SK-N-SH (cell line): ENCODE measurements around the gene MAGI2. TPM values are rescaled to one million over a fixed set of nuclear protein-coding genes. Genes with fewer than 3 reads are reported as not detected.

Source experiments
- CTCF ChIA-PET: fragments of 300-600, 350-600 bp; formaldehyde crosslinking; extraction: SDS; loops from one replicate; lab custom pipeline; 2021; lab: Yijun Ruan, JAX
- POLR2A ChIA-PET: fragments of 350-600 bp; sonication (Branson Sonifier 250); formaldehyde crosslinking; extraction: SDS; loops from one replicate; lab custom pipeline; 2020; ENCODE audit warnings: antibody characterized with exemption, inconsistent platforms; lab: Yijun Ruan, JAX
- DNase-seq: peaks from one replicate; pipeline ENCODE4 v3.0.0; 2012
- H2AFZ ChIP-seq: fragments of 200-600 bp; sonication (generic); 2 replicates; pipeline ENCODE4 v1.8.1; 2016; ENCODE audit warnings: antibody characterized with exemption, mild to moderate bottlenecking, low read depth
- H3F3A ChIP-seq: fragments of 200-600 bp; sonication (generic); replicated peaks from 2 replicates; pipeline ENCODE3; 2016; ENCODE audit warnings: antibody characterized with exemption, mild to moderate bottlenecking; ENCODE audit not compliant: insufficient read depth
- H3K27ac ChIP-seq, 2 experiments: fragments of 200-500 bp in 1 of 2; fragments of 200-600 bp in 1 of 2; sonication (Bioruptor generic) in 1 of 2; sonication (generic), shearing (Covaris generic) in 1 of 2; 2 replicates each; pipeline versions ENCODE4 v1.5.1 to v1.6.1; 2014 to 2016; ENCODE audit warnings: low read depth in 2 of 2, inconsistent platforms in 1 of 2, low read length in 1 of 2, mild to moderate bottlenecking in 1 of 2, mixed read lengths in 1 of 2
- H3K27me3 ChIP-seq: fragments of 200-600 bp; sonication (generic), shearing (Covaris generic); 2 replicates; pipeline ENCODE4 v1.6.1; 2016; ENCODE audit warnings: mixed run types; ENCODE audit not compliant: insufficient read depth
- H3K36me3 ChIP-seq, 2 experiments: fragments of 200-500 bp in 1 of 2; fragments of 200-600 bp in 1 of 2; sonication (Bioruptor generic) in 1 of 2; sonication (generic) in 1 of 2; replicated peaks in 1 of 2; 2 replicates each; pipeline versions ENCODE3 to v1.5.1; 2014 to 2016; ENCODE audit warnings: low read length in 1 of 2, mild to moderate bottlenecking in 1 of 2; ENCODE audit not compliant: insufficient read depth in 2 of 2, control insufficient read depth in 1 of 2
- H3K4me1 ChIP-seq, 2 experiments: fragments of 200-500 bp in 1 of 2; fragments of 200-600 bp in 1 of 2; sonication (Bioruptor generic) in 1 of 2; sonication (generic), shearing (Covaris generic) in 1 of 2; 2 replicates each; pipeline versions ENCODE4 v1.5.1 to v1.6.1; 2014 to 2016; ENCODE audit warnings: low read depth in 1 of 2, low read length in 1 of 2, mixed run types in 1 of 2; ENCODE audit not compliant: insufficient read depth in 2 of 2, control insufficient read depth in 1 of 2
- H3K4me2 ChIP-seq: fragments of 200-600 bp; sonication (generic), shearing (Covaris generic); 2 replicates; pipeline ENCODE4 v1.6.1; 2017; ENCODE audit warnings: mixed run types
- H3K4me3 ChIP-seq, 2 experiments: fragments of 200-500 bp in 1 of 2; fragments of 200-600 bp in 1 of 2; sonication (Bioruptor generic) in 1 of 2; sonication (generic), shearing (Covaris generic) in 1 of 2; 2 replicates each; pipeline versions ENCODE4 v1.5.1 to v1.8.1; 2014 to 2016; ENCODE audit warnings: low read depth in 2 of 2, inconsistent platforms in 1 of 2, low read length in 1 of 2, mild to moderate bottlenecking in 1 of 2, mixed read lengths in 1 of 2, moderate library complexity in 1 of 2
- H3K79me2 ChIP-seq: fragments of 200-600 bp; sonication (generic); 2 replicates; pipeline ENCODE4 v1.8.1; 2017; ENCODE audit warnings: mild to moderate bottlenecking; ENCODE audit not compliant: insufficient read depth
- H3K9ac ChIP-seq: fragments of 200-600 bp; sonication (generic); 2 replicates; pipeline ENCODE4 v1.6.1; 2017; ENCODE audit warnings: mixed run types
- H3K9me2 ChIP-seq: fragments of 200-600 bp; sonication (generic); 2 replicates; pipeline ENCODE4 v1.6.1; 2017; ENCODE audit warnings: mixed run types
- H3K9me3 ChIP-seq: fragments of 200-600 bp; sonication (generic); 2 replicates; pipeline ENCODE4 v1.6.1; 2017; ENCODE audit warnings: mixed run types, mild to moderate bottlenecking, moderate library complexity
- H4K20me1 ChIP-seq: fragments of 200-600 bp; sonication (generic); 2 replicates; pipeline ENCODE4 v1.6.1; 2017; ENCODE audit warnings: mild to moderate bottlenecking, mixed run types; ENCODE audit not compliant: insufficient read depth
- ELF1 ChIP-seq: IDR thresholded peaks from 2 replicates; pipeline ENCODE4 v1.4.0; 2012
- EP300 ChIP-seq, 2 experiments: IDR thresholded peaks; 2 replicates each; pipeline versions ENCODE4 v1.4.0 to v1.6.1; 2012; ENCODE audit warnings: borderline replicate concordance in 1 of 2, low read depth in 1 of 2, low read length in 1 of 2
- FOXJ3 ChIP-seq: sonication (generic); formaldehyde crosslinking; IDR thresholded peaks from 2 replicates; pipeline ENCODE4 v1.5.1; 2020; ENCODE audit warnings: mild to moderate bottlenecking, missing genetic modification reagents
- FOXM1 ChIP-seq: IDR thresholded peaks from 2 replicates; pipeline ENCODE4 v1.4.0; 2012; ENCODE audit warnings: low read depth, mild to moderate bottlenecking
- GABPA ChIP-seq: IDR thresholded peaks from 2 replicates; pipeline ENCODE4 v1.4.0; 2012; ENCODE audit warnings: low read depth, mild to moderate bottlenecking
- MAX ChIP-seq: IDR thresholded peaks from 2 replicates; pipeline ENCODE4 v1.4.0; 2012; ENCODE audit warnings: low read depth
- NFIC ChIP-seq: IDR thresholded peaks from 2 replicates; pipeline ENCODE4 v1.4.0; 2012; ENCODE audit warnings: borderline replicate concordance
- NRF1 ChIP-seq: IDR thresholded peaks from 2 replicates; pipeline ENCODE4 v1.6.1; 2012; ENCODE audit warnings: low read depth, mild to moderate bottlenecking, low read length
- PBX3 ChIP-seq: IDR thresholded peaks from 2 replicates; pipeline ENCODE4; 2012
- POLR2AphosphoS5 ChIP-seq: IDR thresholded peaks from 2 replicates; pipeline ENCODE4 v1.6.1; 2012; ENCODE audit warnings: low read depth, low read length
- RFX5 ChIP-seq: IDR thresholded peaks from 2 replicates; pipeline ENCODE4 v1.6.1; 2012; ENCODE audit warnings: mild to moderate bottlenecking, improper control_type of control experiment, low read length
- RXRA ChIP-seq: IDR thresholded peaks from 2 replicates; pipeline ENCODE4 v1.4.0; 2012; ENCODE audit warnings: low read depth, mild to moderate bottlenecking, borderline replicate concordance
- SIN3A ChIP-seq: IDR thresholded peaks from 2 replicates; pipeline ENCODE4 v1.6.1; 2012; ENCODE audit warnings: low read depth, mild to moderate bottlenecking, low read length, moderate library complexity, borderline replicate concordance
- SMC3 ChIP-seq: IDR thresholded peaks from 2 replicates; pipeline ENCODE4 v1.6.1; 2012; ENCODE audit warnings: low read depth, low read length, improper control_type of control experiment
- TAF1 ChIP-seq: IDR thresholded peaks from 2 replicates; pipeline ENCODE4 v1.6.1; 2012; ENCODE audit warnings: low read depth, mild to moderate bottlenecking, low read length, moderate library complexity, borderline replicate concordance
- TCF12 ChIP-seq: IDR thresholded peaks from 2 replicates; pipeline ENCODE4 v1.4.0; 2012
- TEAD4 ChIP-seq: IDR thresholded peaks from 2 replicates; pipeline ENCODE4 v1.4.0; 2012; ENCODE audit warnings: mild to moderate bottlenecking, borderline replicate concordance; ENCODE audit not compliant: insufficient read depth
- USF1 ChIP-seq: IDR thresholded peaks from 2 replicates; pipeline ENCODE4 v1.4.0; 2012; ENCODE audit warnings: low read depth, borderline replicate concordance
- USF2 ChIP-seq: fragments of 150-350 bp; IDR thresholded peaks from 2 replicates; pipeline ENCODE4 v1.6.1; 2017; ENCODE audit warnings: antibody characterized with exemption, low read length, low read depth, borderline replicate concordance
- YY1 ChIP-seq: IDR thresholded peaks from 2 replicates; pipeline ENCODE4 v1.4.0; 2012; ENCODE audit warnings: low read depth, mild to moderate bottlenecking
- ZBTB33 ChIP-seq: IDR thresholded peaks from 2 replicates; pipeline ENCODE4 v1.4.0; 2012; ENCODE audit warnings: low read depth, borderline replicate concordance
- WGBS: methylation state at CpG from one replicate; pipeline ENCODE4 v1.1.6; 2017; ENCODE audit warnings: low lambda C conversion rate; 5-methylcytosine and 5-hydroxymethylcytosine counted together
- polyA plus RNA-seq, 3 experiments: library from polyadenylated mRNA; depleted of rRNA; stranded (reverse); fragments of >200 nt; gene quantifications; 2 replicates each; pipeline ENCODE4 v1.2.3, GENCODE V29; 2012

MAGI2 gene
- polyA plus RNA-seq, 1 of the 3 experiments (the other 2 are of a cell fraction), result 1.1 TPM

- TF ChIP-seq TCF12 (no peak), POLR2AphosphoS5 (no peak)
Observed at GRCh38 chr7:78172267-78172757, 1281.2 kb downstream of the MAGI2 start (continued).

GRCh38 chr7:78171398-78171797, 1282.1 kb downstream of the MAGI2 start:
- DNase-seq, result no peak
- H3K4me3 ChIP-seq, result no peak overlapping the region
- no peaks in the 10 kb centered on the region for H4K20me1 ChIP-seq
- WGBS, result 74% methylated on average over 2 of the region's 2 CpGs
- no peaks in the 10 kb centered on the region for H3F3A ChIP-seq
- no peaks in the 10 kb centered on the region for H3K36me3 ChIP-seq
- no peak overlapping the region for H3K4me2 ChIP-seq
- H3K9ac ChIP-seq, result no peak overlapping the region
- H3K4me1 ChIP-seq, result no peaks in the 10 kb centered on the region
- POLR2A ChIA-PET, result no interaction called here
- no peak for TF ChIP-seq TAF1
- TF ChIP-seq MAX, result no peak
- no peak for TF ChIP-seq TEAD4
- no peak for TF ChIP-seq FOXJ3
- no peak for TF ChIP-seq NRF1
- no peak for TF ChIP-seq YY1
- no peak for TF ChIP-seq TCF12
- TF ChIP-seq ZBTB33, result no peak
- no peak for TF ChIP-seq SMC3
- no peak for TF ChIP-seq RXRA
- no peak for TF ChIP-seq ELF1
- TF ChIP-seq FOXM1, result no peak
- TF ChIP-seq RFX5, result no peak
- no peak for TF ChIP-seq USF2
- no peak for TF ChIP-seq GABPA
- TF ChIP-seq NFIC, result no peak
- TF ChIP-seq USF1, result no peak
- no peak for TF ChIP-seq SIN3A
- TF ChIP-seq EP300 (IDR thresholded peaks at IDR 0.05; ENCODE audit: borderline replicate concordance in 1 of 2, low read depth in 1 of 2, low read length in 1 of 2), result no peak
- no peak for TF ChIP-seq PBX3
- H3K79me2 ChIP-seq, result no peaks in the 10 kb centered on the region
- no peaks in the 10 kb centered on the region for H3K27me3 ChIP-seq
- no peaks in the 10 kb centered on the region for H3K9me3 ChIP-seq
- CTCF ChIA-PET, result interaction anchor here (2.0 to 2.1 kb wide), 2 partner anchors 10 to 55 kb away, joined by 7 read pairs; no protein-coding TSS in a partner anchor
- H2AFZ ChIP-seq, result no peak overlapping the region
- no peaks in the 10 kb centered on the region for H3K9me2 ChIP-seq
- H3K27ac ChIP-seq, result no peak overlapping the region
